ENCODE data around the gene CA10. TPM values are rescaled to one million over a fixed set of nuclear protein-coding genes. Genes with fewer than 3 reads are reported as not detected.

CA10 gene
- total RNA-seq, 1 experiment from 2014 or later = 0.46 TPM

DNA sequence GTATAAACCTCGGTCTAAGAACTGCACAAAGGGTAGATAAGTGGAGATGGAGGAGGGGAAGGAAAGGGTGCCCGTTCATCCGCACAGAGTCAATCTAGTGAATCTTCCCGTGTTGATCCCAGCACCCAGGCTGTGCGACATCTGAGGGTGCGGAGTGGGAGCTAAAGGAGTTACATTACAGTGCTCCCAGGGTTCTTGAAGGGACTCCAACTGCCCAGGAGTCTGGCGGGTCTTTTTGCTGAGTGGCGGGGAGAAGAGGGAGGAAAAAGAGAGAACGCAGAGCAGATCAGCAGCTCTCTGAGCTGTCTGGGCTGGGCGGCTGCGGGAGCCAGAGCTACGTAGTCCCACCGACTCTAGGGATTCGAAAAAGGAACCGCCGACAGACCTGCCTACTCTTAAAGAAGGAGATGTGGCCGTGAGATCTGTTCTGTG, 1.6 kb upstream of the CA10 start:
- H4K91ac ChIP-seq (ENCODE audit: insufficient read length, low read depth, low read length) = no peak overlapping the region
- no peaks in the 10 kb centered on the region; a peak in 2 of 5 replicates for H3K9me3 Mint-ChIP-seq
- no peak overlapping the region for H3K27ac ChIP-seq (ENCODE audit: insufficient read length, low read depth, low read length)
- TF ChIP-seq CTCF (conservative IDR thresholded peaks at IDR 0.05) = no peak
- no peak overlapping the region for H2AK5ac ChIP-seq (ENCODE audit: insufficient read length, low read length)
- no peaks in the 10 kb centered on the region for H3K79me2 ChIP-seq (ENCODE audit: insufficient read depth, low read length)
- no peak overlapping the region for H4K5ac ChIP-seq (ENCODE audit: insufficient read length, low read depth, low read length)
- H2BK12ac ChIP-seq (ENCODE audit: insufficient read length, low read depth, low read length) = no peak overlapping the region
- H3K23me2 ChIP-seq (ENCODE audit: insufficient read length, low read depth, low read length, poor library complexity, severe bottlenecking) = peaks cover 23% of the 10 kb centered on the region
- H4K8ac ChIP-seq (replicated peaks; ENCODE audit: insufficient read length, low read depth, low read length) = no peak overlapping the region
- no peak overlapping the region for H2BK5ac ChIP-seq (ENCODE audit: insufficient read length, low read length)
- peaks cover 66% of the 10 kb centered on the region for H3K27me3 Mint-ChIP-seq (ENCODE audit: low read depth)
- no peak overlapping the region for H3K14ac ChIP-seq (ENCODE audit: insufficient read depth, low read length)
- no peak overlapping the region for H2BK15ac ChIP-seq (ENCODE audit: low read depth, low read length)
- peak overlapping the region; percentile 25 to 86 for H3K4me3 Mint-ChIP-seq
- H2AFZ ChIP-seq (ENCODE audit: low read length) = no peak overlapping the region
- no peak overlapping the region for H2BK120ac ChIP-seq (ENCODE audit: low read depth, low read length, poor library complexity, severe bottlenecking)
- no peaks in the 10 kb centered on the region for H3K9me3 ChIP-seq (ENCODE audit: control insufficient read depth, low read depth, low read length)
- no peak overlapping the region for H3K9ac ChIP-seq (ENCODE audit: extremely low read depth, insufficient read length, low read length)
- no peaks in the 10 kb centered on the region; a peak in 1 of 7 replicates for H3K36me3 Mint-ChIP-seq (ENCODE audit: insufficient read depth in 1 of 3, low read depth in 3 of 3)
- peaks cover 28% of the 10 kb centered on the region; the same call in 1 of the 2 replicates for H3K27me3 ChIP-seq (ENCODE audit: insufficient read depth, low read length)
- peak overlapping the region; percentile 78 for H3K4me2 ChIP-seq (ENCODE audit: insufficient read depth, insufficient read length, low read length)
- H3K18ac ChIP-seq (ENCODE audit: insufficient read length, low read depth, low read length) = no peak overlapping the region
- H3K27ac Mint-ChIP-seq = no peak overlapping the region
- no peak overlapping the region for H3K56ac ChIP-seq (ENCODE audit: insufficient read length, low read depth, low read length)
- no peak overlapping the region for H2BK20ac ChIP-seq (ENCODE audit: low read depth, low read length, poor library complexity, severe bottlenecking)
- no CpG with 5 or more reads among the region's 17 CpGs for WGBS (ENCODE audit: extremely low coverage, insufficient read length, low lambda C conversion rate)
- no peaks in the 10 kb centered on the region for H3K79me1 ChIP-seq (ENCODE audit: insufficient read depth, low read depth, low read length, poor library complexity, severe bottlenecking)
- H3T11ph ChIP-seq (ENCODE audit: low read length) = no peak overlapping the region
- no peaks in the 10 kb centered on the region for H4K20me1 ChIP-seq (ENCODE audit: control insufficient read depth, insufficient read depth, insufficient read length)
- no peak overlapping the region for H3K23ac ChIP-seq (ENCODE audit: insufficient read length, low read depth, low read length)
- no peaks in the 10 kb centered on the region for H3K4me1 ChIP-seq (ENCODE audit: insufficient read depth, low read length)
- H3K4ac ChIP-seq (ENCODE audit: low read depth, low read length) = no peak overlapping the region
- peak; percentile 34 for DNase-seq
- H3K4me1 Mint-ChIP-seq = peaks cover 20 to 31% of the 10 kb centered on the region in 2 experiments

All from H9 (cell line).